AG04449 (cell line): ENCODE results near the gene OR2D3.
"Not testable (repeated sequence)": the region's sequence is repeated elsewhere in the genome, so short reads cannot be mapped to it uniquely, and the experiment has no call there.

ENCODE experiments used
- CTCF ChIA-PET: fragments of 350-600 bp; formaldehyde crosslinking; extraction: SDS; loops from one replicate; lab custom pipeline; 2021; ENCODE audit warnings: antibody characterized with exemption; lab: Yijun Ruan, JAX
- POLR2A ChIA-PET: fragments of 400-600, 350-600 bp; formaldehyde crosslinking; extraction: SDS; loops from one replicate; lab custom pipeline; 2020; ENCODE audit warnings: antibody characterized with exemption, inconsistent platforms; lab: Yijun Ruan, JAX
- DNase-seq: peaks from one replicate; pipeline ENCODE4 v3.0.0-alpha.2; 2010; ENCODE audit warnings: low read depth, low spot score
- H3K4me3 ChIP-seq: 2 replicates; pipeline ENCODE4 v1.5.1; 2011; ENCODE audit warnings: low read depth, mild to moderate bottlenecking, control low read depth, low read length
- TF ChIP-seq, protein P1 (sequence below): IDR thresholded peaks from one replicate; pipeline ENCODE4 v1.5.1; 2011; ENCODE audit warnings: mild to moderate bottlenecking, moderate library complexity, low read length, control low read depth, inconsistent platforms; ENCODE audit not compliant: insufficient read depth; ENCODE audit errors: missing control alignments

OR2D3 gene

DNA sequence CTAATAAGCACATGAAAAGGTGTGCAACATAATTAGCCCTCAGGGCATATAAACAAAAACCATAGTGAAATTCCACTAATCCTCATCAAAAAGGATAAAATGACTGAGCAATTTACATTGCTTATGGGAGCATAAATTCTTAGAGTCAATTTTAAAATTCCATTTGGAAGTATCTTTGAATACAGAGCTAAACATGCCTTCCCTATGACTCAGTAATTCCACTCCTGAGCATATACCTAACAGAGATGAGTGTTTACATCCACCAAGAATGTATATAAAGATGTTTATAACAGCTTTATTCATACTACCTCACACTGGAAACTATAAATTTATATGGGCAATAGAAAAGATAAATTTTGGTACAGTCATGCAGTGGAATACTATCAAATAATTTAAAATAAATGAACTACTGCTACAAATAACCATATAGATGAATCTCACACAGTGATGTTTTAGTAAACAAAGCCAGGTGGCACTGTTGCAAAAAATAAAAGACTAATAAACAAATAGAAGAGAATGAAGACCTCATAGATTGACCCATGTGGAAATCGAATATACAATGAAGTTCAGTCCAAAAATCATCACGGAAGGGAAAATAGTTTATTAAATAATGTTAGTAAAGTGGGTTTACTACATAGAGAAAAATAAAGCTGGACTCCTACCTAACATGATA, 20.3 kb upstream of the OR2D3 start:
- DNase-seq: no peak
- POLR2A ChIA-PET: no interaction called here
- CTCF ChIA-PET: no interaction called here
- TF ChIP-seq, protein P1, sequence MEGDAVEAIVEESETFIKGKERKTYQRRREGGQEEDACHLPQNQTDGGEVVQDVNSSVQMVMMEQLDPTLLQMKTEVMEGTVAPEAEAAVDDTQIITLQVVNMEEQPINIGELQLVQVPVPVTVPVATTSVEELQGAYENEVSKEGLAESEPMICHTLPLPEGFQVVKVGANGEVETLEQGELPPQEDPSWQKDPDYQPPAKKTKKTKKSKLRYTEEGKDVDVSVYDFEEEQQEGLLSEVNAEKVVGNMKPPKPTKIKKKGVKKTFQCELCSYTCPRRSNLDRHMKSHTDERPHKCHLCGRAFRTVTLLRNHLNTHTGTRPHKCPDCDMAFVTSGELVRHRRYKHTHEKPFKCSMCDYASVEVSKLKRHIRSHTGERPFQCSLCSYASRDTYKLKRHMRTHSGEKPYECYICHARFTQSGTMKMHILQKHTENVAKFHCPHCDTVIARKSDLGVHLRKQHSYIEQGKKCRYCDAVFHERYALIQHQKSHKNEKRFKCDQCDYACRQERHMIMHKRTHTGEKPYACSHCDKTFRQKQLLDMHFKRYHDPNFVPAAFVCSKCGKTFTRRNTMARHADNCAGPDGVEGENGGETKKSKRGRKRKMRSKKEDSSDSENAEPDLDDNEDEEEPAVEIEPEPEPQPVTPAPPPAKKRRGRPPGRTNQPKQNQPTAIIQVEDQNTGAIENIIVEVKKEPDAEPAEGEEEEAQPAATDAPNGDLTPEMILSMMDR: no peak
- no peak overlapping the region for H3K4me3 ChIP-seq

DNA sequence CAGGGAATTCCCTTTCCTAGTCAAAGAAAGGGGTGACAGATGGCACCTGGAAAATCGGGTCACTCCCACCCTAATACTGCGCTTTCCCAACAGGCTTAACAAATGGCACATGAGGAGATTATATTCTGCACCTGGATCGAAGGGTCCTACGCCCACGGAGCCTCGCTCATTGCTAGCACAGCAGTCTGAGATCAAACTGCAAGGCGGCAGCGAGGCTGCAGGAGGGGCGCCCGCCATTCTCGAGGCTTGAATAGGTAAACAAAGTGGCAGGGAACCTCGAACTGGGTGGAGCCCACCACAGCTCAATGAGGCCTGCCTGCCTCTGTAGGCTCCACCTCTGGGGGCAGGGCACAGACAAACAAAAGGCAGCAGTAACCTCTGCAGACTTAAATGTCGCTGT, 16.0 kb upstream of the OR2D3 start:
- H3K4me3 ChIP-seq, CTCF ChIA-PET, DNase-seq, POLR2A ChIA-PET: not testable (repeated sequence)

DNA sequence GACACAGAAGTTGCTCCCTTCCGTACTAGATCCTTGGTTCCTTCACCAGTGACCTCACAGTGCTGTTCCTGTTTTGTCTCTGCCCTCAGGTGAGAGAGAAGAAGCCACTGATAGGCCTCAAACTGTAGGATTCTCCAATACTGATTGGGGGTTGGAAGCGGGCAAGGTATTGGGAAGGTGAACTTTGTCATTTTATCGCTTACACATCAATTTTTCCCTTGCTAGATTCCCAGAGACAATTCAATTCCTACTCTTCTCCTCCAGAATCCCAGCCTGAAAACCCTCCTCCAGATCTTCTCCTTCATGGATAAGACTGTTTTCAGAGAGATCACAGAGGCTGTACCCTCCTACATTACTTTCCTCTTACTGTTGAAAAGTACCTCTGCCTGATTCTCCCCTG, 9.4 kb upstream of the OR2D3 start:
- DNase-seq: no peak
- TF ChIP-seq, protein P1: no peak
- CTCF ChIA-PET: no interaction called here
- no peak overlapping the region for H3K4me3 ChIP-seq
- POLR2A ChIA-PET: no interaction called here

DNA sequence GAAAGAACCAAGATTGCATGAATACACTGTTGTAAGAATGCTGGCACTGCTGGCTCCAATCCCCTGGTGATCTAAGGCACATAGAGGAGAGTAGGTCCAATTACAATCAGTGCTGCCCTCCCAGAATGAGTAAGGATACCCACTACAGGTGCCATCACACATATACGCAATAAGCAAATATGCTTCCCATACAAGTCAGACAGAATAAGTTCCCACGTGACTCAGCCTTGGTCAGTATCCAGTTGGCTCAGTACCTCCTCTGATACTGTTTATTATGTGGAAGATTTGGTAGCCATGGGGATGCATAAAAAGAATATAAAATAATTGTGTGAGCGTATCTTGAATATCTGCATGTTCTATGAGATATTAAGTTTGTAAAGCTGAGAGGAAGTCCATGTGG, 8.9 kb upstream of the OR2D3 start:
- ChIA-PET POLR2A (no interaction called here), CTCF (interaction anchor here (1.8 kb wide), 1 partner anchor 99 kb away, joined by 3 read pairs; no protein-coding TSS in a partner anchor)
- DNase-seq: no peak
- H3K4me3 ChIP-seq: no peak overlapping the region
- TF ChIP-seq, protein P1: no peak

DNA sequence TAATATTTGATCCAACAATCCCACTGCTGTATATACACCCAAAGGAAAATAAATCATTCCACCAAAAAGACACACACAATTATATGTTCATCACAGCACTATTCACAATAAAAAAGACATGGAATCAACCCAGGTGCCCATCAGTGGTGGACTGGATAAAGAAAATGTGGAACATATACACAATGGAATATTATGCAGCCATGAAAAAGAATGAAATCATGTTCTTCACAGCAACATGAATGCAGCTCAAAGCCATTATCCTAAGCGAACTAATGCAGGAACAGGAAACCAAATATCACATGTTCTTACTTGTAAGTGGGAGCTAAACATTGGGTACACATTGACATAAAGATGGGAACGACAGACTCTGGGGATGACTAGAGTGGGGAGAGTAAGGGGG, 1.1 kb upstream of the OR2D3 start:
- TF ChIP-seq, protein P1: no peak
- ChIA-PET POLR2A (no interaction called here), CTCF (no interaction called here)
- no peak overlapping the region for H3K4me3 ChIP-seq
- DNase-seq: no peak

DNA sequence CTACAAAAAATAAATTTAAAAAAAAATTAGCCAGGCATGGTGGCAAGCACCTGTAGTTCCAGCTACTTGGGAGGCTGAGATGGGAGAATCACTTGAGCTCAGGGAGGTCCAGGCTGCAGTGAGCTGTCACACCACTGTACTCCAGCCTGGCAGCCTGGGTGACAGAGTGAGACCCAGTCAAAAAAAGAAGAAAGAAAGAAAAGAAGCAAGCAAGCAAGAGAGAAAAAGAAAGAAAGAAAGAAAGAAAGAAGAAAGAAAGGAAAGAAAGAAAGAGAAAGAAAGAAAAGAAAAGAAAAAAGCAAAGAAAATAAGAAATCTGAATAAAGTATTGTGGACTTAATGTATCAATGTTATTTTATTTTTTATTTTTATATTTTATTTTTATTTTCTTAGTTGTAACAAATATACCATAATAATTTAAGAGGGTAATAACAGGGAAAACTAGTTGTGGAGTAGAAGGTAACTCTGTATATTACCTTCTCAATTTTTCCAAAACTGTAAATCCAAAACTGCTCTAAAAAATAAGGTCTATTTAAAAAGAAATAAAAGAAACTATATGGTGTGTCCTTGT, 4.3 kb downstream of the OR2D3 start:
- TF ChIP-seq, protein P1: no peak
- no peak for DNase-seq
- CTCF ChIA-PET: no interaction called here
- POLR2A ChIA-PET: no interaction called here
- no peak overlapping the region for H3K4me3 ChIP-seq
